CD14-positive monocyte (primary cell): ENCODE results near the gene ANKRD44. TPM values are rescaled to one million over a fixed set of nuclear protein-coding genes. Genes with fewer than 3 reads are reported as not detected.
A peak's percentile ranks its signal among the peaks of the same experiment; 100 is the strongest.

ENCODE experiments used
- DNase-seq, 3 donors: peaks; one replicate each; pipeline ENCODE4 v3.0.0-alpha.2; 2011 to 2022
- H2AFZ ChIP-seq: 2 replicates; pipeline ENCODE4 v1.6.0; 2012; ENCODE audit warnings: mild to moderate bottlenecking, low read depth, low read length, inconsistent platforms; ENCODE audit not compliant: insufficient read depth, poor library complexity, severe bottlenecking
- H3K27ac ChIP-seq, 2 donors: 1 replicate in 1 of 2; 2 replicates in 1 of 2; pipeline ENCODE4 v1.5.1; 2012 to 2013; ENCODE audit warnings: low read length in 2 of 2, control low read depth in 1 of 2, inconsistent platforms in 1 of 2, low read depth in 1 of 2, mild to moderate bottlenecking in 1 of 2
- H3K27me3 ChIP-seq, 2 donors: one replicate each; pipeline versions ENCODE4 v1.6.0 to v1.6.1; 2011 to 2013; ENCODE audit warnings: low read length in 2 of 2; ENCODE audit not compliant: control insufficient read depth in 2 of 2, insufficient read depth in 2 of 2
- H3K36me3 ChIP-seq, 2 donors: replicated peaks in 1 of 2; 1 replicate in 1 of 2; 2 replicates in 1 of 2; pipeline versions ENCODE4 v1.5.1 to v1.6.1; 2012 to 2013; ENCODE audit warnings: low read length in 2 of 2, control low read depth in 1 of 2, inconsistent platforms in 1 of 2, mild to moderate bottlenecking in 1 of 2; ENCODE audit not compliant: insufficient read depth in 2 of 2, control insufficient read depth in 1 of 2
- H3K4me1 ChIP-seq, 2 donors: 1 replicate in 1 of 2; 2 replicates in 1 of 2; pipeline versions ENCODE4 v1.5.1 to v1.6.1; 2012 to 2013; ENCODE audit warnings: low read length in 2 of 2, control low read depth in 1 of 2, inconsistent platforms in 1 of 2, mild to moderate bottlenecking in 1 of 2, moderate library complexity in 1 of 2; ENCODE audit not compliant: insufficient read depth in 2 of 2, control insufficient read depth in 1 of 2
- H3K4me2 ChIP-seq: replicated peaks from 2 replicates; pipeline ENCODE3; 2012; ENCODE audit warnings: low read length, moderate library complexity, mild to moderate bottlenecking; ENCODE audit not compliant: poor library complexity, severe bottlenecking; ENCODE audit errors: extremely low read depth
- H3K4me3 ChIP-seq, 3 experiments: fragments of 200-600 bp in 1 of 3; sonication (generic) in 1 of 3; replicated peaks in 1 of 3; 1 replicate in 2 of 3; 2 replicates in 1 of 3; pipeline ENCODE4 v1.5.1; 2011 to 2013; ENCODE audit warnings: low read length in 3 of 3, mild to moderate bottlenecking in 3 of 3, control low read depth in 2 of 3, low read depth in 2 of 3, inconsistent platforms in 1 of 3, moderate library complexity in 1 of 3
- H3K79me2 ChIP-seq: 2 replicates; pipeline ENCODE4 v1.6.0; 2012; ENCODE audit warnings: mild to moderate bottlenecking, control low read depth, inconsistent platforms, low read length, moderate library complexity; ENCODE audit not compliant: insufficient read depth
- H3K9ac ChIP-seq: 2 replicates; pipeline ENCODE4 v1.6.0; 2017; ENCODE audit warnings: low read length, mild to moderate bottlenecking; ENCODE audit not compliant: insufficient read depth, poor library complexity, severe bottlenecking
- H3K9me3 ChIP-seq, 2 donors: replicated peaks in 1 of 2; 1 replicate in 1 of 2; 2 replicates in 1 of 2; pipeline versions ENCODE4 v1.5.1 to v1.6.1; 2012 to 2013; ENCODE audit warnings: low read length in 2 of 2, control low read depth in 1 of 2; ENCODE audit not compliant: control insufficient read depth in 1 of 2, insufficient read depth in 1 of 2
- H4K20me1 ChIP-seq: 2 replicates; pipeline ENCODE4 v1.6.0; 2012; ENCODE audit warnings: mild to moderate bottlenecking, low read length, control low read depth, moderate library complexity; ENCODE audit not compliant: insufficient read depth
- H3K27ac Mint-ChIP-seq, 7 donors: one replicate each; pipeline ENCODE4 v1.8.0; 2020; ENCODE audit warnings: mild to moderate bottlenecking in 7 of 7, mixed read lengths in 7 of 7, moderate library complexity in 6 of 7, inconsistent platforms in 2 of 7
- H3K27me3 Mint-ChIP-seq, 3 donors: one replicate each; pipeline ENCODE4 v1.8.0; 2021 to 2022; ENCODE audit warnings: low read depth in 3 of 3, mild to moderate bottlenecking in 3 of 3, mixed read lengths in 3 of 3, moderate library complexity in 3 of 3, inconsistent platforms in 1 of 3
- H3K36me3 Mint-ChIP-seq, 2 donors: one replicate each; pipeline ENCODE4 v1.8.0; 2020; ENCODE audit warnings: mixed read lengths in 2 of 2, inconsistent platforms in 1 of 2, mild to moderate bottlenecking in 1 of 2
- H3K4me1 Mint-ChIP-seq: one replicate; pipeline ENCODE4 v1.8.0; 2020; ENCODE audit warnings: mild to moderate bottlenecking, mixed read lengths
- H3K4me3 Mint-ChIP-seq, 2 donors: one replicate each; pipeline ENCODE4 v1.8.0; 2020; ENCODE audit warnings: mild to moderate bottlenecking in 2 of 2, mixed read lengths in 2 of 2, moderate library complexity in 1 of 2
- H3K9me3 Mint-ChIP-seq, 7 donors: one replicate each; pipeline ENCODE4 v1.8.0; 2020 to 2022; ENCODE audit warnings: mixed read lengths in 7 of 7, mild to moderate bottlenecking in 6 of 7, moderate library complexity in 6 of 7, inconsistent platforms in 2 of 7
- CTCF ChIP-seq: fragments of 200-600 bp; IDR thresholded peaks from one replicate; pipeline ENCODE4 v1.8.0; 2022; ENCODE audit warnings: antibody characterized with exemption, mild to moderate bottlenecking
- WGBS: methylation state at CpG from one replicate; pipeline ENCODE4 v1.1.5; 2013; ENCODE audit warnings: missing lambda C conversion rate; ENCODE audit not compliant: insufficient coverage; 5-methylcytosine and 5-hydroxymethylcytosine counted together
- intact Hi-C, 2 donors: fragments of 100-400 bp; cut with micrococcal nuclease; formaldehyde crosslinking; loops; one replicate each; pipeline versions ENCODE4 v1.15.0 to v1.15.1; 2023
- polyA plus RNA-seq, 3 donors: library from polyadenylated mRNA; depleted of rRNA in 1 of 3; unstranded in 2 of 3; stranded (reverse) in 1 of 3; fragments of 300-500 nt in 2 of 3; fragments of >200 nt in 1 of 3; fragmentation: Illumina TruSeq in 2 of 3; gene quantifications; 1 replicate in 2 of 3; 2 replicates in 1 of 3; pipeline ENCODE4 v1.2.3, GENCODE V29; 2012 to 2021

Gene ANKRD44
- polyA plus RNA-seq, 3 donors = 55.7 to 91.9 (median 64.9) TPM

GRCh38 chr2:197189426-197190099 is 121.0 kb downstream of the ANKRD44 start:
- Histone ChIP-seq H3K79me2 (peaks cover 93% of the 10 kb centered on the region), H3K4me2 (no peak overlapping the region), H4K20me1 (peaks cover 96% of the 10 kb centered on the region), H3K27ac (no peak overlapping the region), H3K9me3 (no peaks in the 10 kb centered on the region), H2AFZ (no peak overlapping the region), H3K36me3 (peaks cover 9 to 19% of the 10 kb centered on the region in 2 donors), H3K4me3 (no peak overlapping the region), H3K27me3 (no peaks in the 10 kb centered on the region), H3K9ac (no peak overlapping the region), H3K4me1 (peaks cover 7% of the 10 kb centered on the region in 2 donors)
- H3K27me3 Mint-ChIP-seq = peaks cover 0 to 1% (median 0%) of the 10 kb centered on the region in 3 donors
- WGBS = 98% methylated on average over 5 of the region's 10 CpGs
- intact Hi-C loops = loop anchor here in 1 of 2 donors (5.0 to 10.0 kb wide), 2 partner anchors 123 to 185 kb away; partner anchors contain the start of gene ANKRD44
- H3K4me3 Mint-ChIP-seq = no peak overlapping the region
- peaks cover 18 to 20% of the 10 kb centered on the region in 2 donors for H3K36me3 Mint-ChIP-seq
- TF ChIP-seq CTCF = no peak
- H3K9me3 Mint-ChIP-seq = no peaks in the 10 kb centered on the region
- no peak for DNase-seq
- H3K4me1 Mint-ChIP-seq = peaks cover 21% of the 10 kb centered on the region
- no peak overlapping the region for H3K27ac Mint-ChIP-seq

GRCh38 chr2:197185676-197186075 is 124.9 kb downstream of the ANKRD44 start:
- Mint-ChIP-seq H3K4me3 (no peak overlapping the region), H3K9me3 (no peaks in the 10 kb centered on the region), H3K27me3 (no peaks in the 10 kb centered on the region), H3K27ac (peak overlapping the region in 1 of 7 donors; percentile 63), H3K4me1 (peaks cover 20% of the 10 kb centered on the region), H3K36me3 (peaks cover 43 to 50% of the 10 kb centered on the region in 2 donors)
- Histone ChIP-seq H3K9me3 (no peaks in the 10 kb centered on the region), H3K79me2 (peaks cover 88% of the 10 kb centered on the region), H2AFZ (no peak overlapping the region), H4K20me1 (peaks cover 100% of the 10 kb centered on the region), H3K4me3 (no peak overlapping the region), H3K36me3 (peaks cover 10 to 58% of the 10 kb centered on the region in 2 donors), H3K4me1 (peaks cover 0 to 3% of the 10 kb centered on the region in 2 donors), H3K27me3 (no peaks in the 10 kb centered on the region), H3K9ac (no peak overlapping the region), H3K4me2 (no peak overlapping the region), H3K27ac (peak overlapping the region in 1 of 2 donors; percentile 26)
- TF ChIP-seq CTCF = no peak
- intact Hi-C loops = loop anchor here in 1 of 2 donors (10.0 kb wide), 1 partner anchor 189 kb away; no protein-coding TSS in a partner anchor
- no CpG with 5 or more reads among the region's 1 CpG for WGBS
- no peak for DNase-seq
